KMS-11 (cell line): ENCODE measurements around the gene C1QTNF1.
A peak's percentile ranks its signal among the peaks of the same experiment; 100 is the strongest.

Experiments
- H2AFZ ChIP-seq: fragments of 200-600 bp; sonication (generic); 2 replicates; pipeline ENCODE4 v1.6.1; 2016; ENCODE audit warnings: antibody characterized with exemption, mixed run types, low read depth
- H3K27ac ChIP-seq: fragments of 200-600 bp; sonication (generic); 2 replicates; pipeline ENCODE4 v1.6.1; 2016; ENCODE audit warnings: mild to moderate bottlenecking, mixed run types
- H3K27me3 ChIP-seq: fragments of 200-600 bp; sonication (generic); 2 replicates; pipeline ENCODE4 v1.6.1; 2017; ENCODE audit warnings: mild to moderate bottlenecking, low read depth, mixed run types, moderate library complexity; ENCODE audit not compliant: insufficient read depth
- H3K36me3 ChIP-seq: fragments of 200-600 bp; sonication (generic); 2 replicates; pipeline ENCODE4 v1.6.1; 2017; ENCODE audit warnings: mild to moderate bottlenecking, mixed run types; ENCODE audit not compliant: insufficient read depth
- H3K4me1 ChIP-seq: fragments of 200-600 bp; sonication (generic); 2 replicates; pipeline ENCODE4 v1.6.1; 2016; ENCODE audit warnings: mild to moderate bottlenecking, low read depth, mixed run types; ENCODE audit not compliant: poor library complexity, severe bottlenecking
- H3K4me2 ChIP-seq: fragments of 200-600 bp; sonication (generic); 2 replicates; pipeline ENCODE4 v1.7.0; 2016; ENCODE audit warnings: mild to moderate bottlenecking, mixed run types
- H3K4me3 ChIP-seq: fragments of 200-600 bp; sonication (generic); IDR thresholded peaks from 2 replicates; pipeline ENCODE4 v1.6.1; 2017; ENCODE audit warnings: low read depth, low read length, mixed read lengths; ENCODE audit not compliant: insufficient read depth
- H3K79me2 ChIP-seq: fragments of 200-600 bp; sonication (generic); 2 replicates; pipeline ENCODE4 v1.6.1; 2016; ENCODE audit warnings: low read depth, mixed run types; ENCODE audit not compliant: insufficient read depth
- H3K9ac ChIP-seq: fragments of 200-600 bp; sonication (generic); 2 replicates; pipeline ENCODE4 v1.6.1; 2016; ENCODE audit warnings: mild to moderate bottlenecking, mixed run types
- H4K20me1 ChIP-seq: fragments of 200-600 bp; sonication (generic); 2 replicates; pipeline ENCODE4 v1.6.1; 2016; ENCODE audit warnings: mild to moderate bottlenecking, mixed run types; ENCODE audit not compliant: insufficient read depth
- TF ChIP-seq, protein P1 (sequence below): fragments of 200-600 bp; sonication (generic); conservative IDR thresholded peaks from 2 replicates; pipeline ENCODE4 v1.6.1; 2017; ENCODE audit warnings: low read depth, mild to moderate bottlenecking, antibody characterized with exemption, low read length, moderate library complexity, mixed read lengths

C1QTNF1 gene

DNA sequence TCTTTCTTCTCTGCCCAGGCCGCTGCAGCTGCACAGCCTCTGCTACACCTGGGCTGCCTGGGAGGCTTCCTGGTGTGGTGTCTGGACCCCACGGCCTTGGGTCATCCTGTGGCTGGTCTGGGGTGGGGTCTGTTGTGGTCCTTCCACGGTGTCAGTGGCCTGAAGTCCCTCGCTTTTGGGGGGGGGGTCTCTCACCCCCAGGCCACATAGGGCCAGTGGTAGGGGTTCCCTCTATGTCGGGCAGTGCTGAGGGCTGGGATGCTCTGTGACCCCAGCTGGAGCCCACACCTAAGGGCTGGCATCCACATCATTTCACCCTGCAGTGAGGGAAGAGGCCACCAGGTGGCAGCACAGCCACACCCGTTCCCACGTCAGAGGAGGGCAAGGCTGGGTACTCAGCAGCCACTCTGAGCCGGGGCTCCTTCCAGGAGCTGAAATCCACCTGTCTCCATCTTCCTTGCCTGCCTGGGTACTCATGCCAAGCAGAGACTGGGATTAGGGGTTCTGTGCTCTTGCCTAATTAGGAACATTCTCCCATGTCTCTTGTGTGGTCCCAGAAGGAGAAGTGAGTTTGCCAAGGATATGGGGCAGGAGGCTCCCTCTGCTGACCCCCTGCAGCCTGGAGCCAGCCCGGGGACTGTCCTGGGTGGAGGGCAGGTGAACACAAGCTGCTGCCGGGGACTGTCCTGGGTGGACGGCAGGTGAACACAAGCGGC, 63.6 kb downstream of the C1QTNF1 start:
- TF ChIP-seq, protein P1, sequence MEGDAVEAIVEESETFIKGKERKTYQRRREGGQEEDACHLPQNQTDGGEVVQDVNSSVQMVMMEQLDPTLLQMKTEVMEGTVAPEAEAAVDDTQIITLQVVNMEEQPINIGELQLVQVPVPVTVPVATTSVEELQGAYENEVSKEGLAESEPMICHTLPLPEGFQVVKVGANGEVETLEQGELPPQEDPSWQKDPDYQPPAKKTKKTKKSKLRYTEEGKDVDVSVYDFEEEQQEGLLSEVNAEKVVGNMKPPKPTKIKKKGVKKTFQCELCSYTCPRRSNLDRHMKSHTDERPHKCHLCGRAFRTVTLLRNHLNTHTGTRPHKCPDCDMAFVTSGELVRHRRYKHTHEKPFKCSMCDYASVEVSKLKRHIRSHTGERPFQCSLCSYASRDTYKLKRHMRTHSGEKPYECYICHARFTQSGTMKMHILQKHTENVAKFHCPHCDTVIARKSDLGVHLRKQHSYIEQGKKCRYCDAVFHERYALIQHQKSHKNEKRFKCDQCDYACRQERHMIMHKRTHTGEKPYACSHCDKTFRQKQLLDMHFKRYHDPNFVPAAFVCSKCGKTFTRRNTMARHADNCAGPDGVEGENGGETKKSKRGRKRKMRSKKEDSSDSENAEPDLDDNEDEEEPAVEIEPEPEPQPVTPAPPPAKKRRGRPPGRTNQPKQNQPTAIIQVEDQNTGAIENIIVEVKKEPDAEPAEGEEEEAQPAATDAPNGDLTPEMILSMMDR = peak; percentile 90
- H3K79me2 ChIP-seq = no peaks in the 10 kb centered on the region
- H3K4me3 ChIP-seq = no peak overlapping the region
- H2AFZ ChIP-seq = no peak overlapping the region
- no peaks in the 10 kb centered on the region for H4K20me1 ChIP-seq
- peaks cover 6% of the 10 kb centered on the region for H3K4me1 ChIP-seq
- H3K36me3 ChIP-seq = no peaks in the 10 kb centered on the region
- no peak overlapping the region for H3K4me2 ChIP-seq
- peaks cover 13% of the 10 kb centered on the region for H3K27me3 ChIP-seq
- no peak overlapping the region for H3K9ac ChIP-seq
- H3K27ac ChIP-seq = no peak overlapping the region

DNA sequence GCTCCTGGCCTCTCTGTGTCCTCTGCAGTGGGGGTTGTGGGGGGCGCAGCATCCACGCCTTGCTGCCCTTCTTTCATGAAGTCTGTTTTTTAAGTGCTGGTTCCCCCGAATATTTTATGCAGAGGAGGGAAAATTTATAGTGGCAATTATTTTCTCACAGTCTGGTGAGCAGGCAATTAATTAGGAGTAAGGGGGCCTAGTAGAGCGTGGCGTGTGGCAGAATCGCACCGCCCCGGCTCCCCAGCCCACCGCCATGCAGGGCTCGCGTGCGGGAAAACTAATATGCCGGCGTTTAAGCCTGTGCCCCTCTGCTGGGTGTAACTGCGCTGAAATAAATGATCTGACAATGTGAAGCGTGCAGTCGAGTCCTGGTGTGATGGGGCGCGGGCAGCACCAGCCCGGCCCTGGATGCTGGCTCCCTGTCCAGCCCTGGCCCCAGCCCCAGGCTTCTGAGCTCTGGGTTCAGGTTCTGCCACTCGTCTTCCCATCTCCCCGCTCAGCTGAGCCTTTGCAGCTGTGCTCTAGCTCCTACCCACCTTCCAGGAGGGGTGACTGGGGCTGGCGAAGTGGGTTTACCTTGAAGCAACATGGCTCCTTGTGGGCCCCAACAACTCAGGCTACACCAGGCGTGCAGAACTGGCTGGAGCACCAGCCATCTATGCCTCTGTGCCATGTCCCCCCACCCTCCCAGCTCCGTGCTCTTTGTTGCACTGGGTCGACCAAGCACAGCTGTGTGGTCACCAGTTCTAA, 64.5 kb downstream of the C1QTNF1 start:
- TF ChIP-seq, protein P1 = no peak
- Histone ChIP-seq H3K36me3 (no peaks in the 10 kb centered on the region), H3K4me2 (no peak overlapping the region), H3K27me3 (peaks cover 21% of the 10 kb centered on the region), H2AFZ (no peak overlapping the region), H4K20me1 (no peaks in the 10 kb centered on the region), H3K27ac (no peak overlapping the region), H3K4me3 (no peak overlapping the region), H3K4me1 (peaks cover 11% of the 10 kb centered on the region), H3K79me2 (no peaks in the 10 kb centered on the region), H3K9ac (no peak overlapping the region)

DNA sequence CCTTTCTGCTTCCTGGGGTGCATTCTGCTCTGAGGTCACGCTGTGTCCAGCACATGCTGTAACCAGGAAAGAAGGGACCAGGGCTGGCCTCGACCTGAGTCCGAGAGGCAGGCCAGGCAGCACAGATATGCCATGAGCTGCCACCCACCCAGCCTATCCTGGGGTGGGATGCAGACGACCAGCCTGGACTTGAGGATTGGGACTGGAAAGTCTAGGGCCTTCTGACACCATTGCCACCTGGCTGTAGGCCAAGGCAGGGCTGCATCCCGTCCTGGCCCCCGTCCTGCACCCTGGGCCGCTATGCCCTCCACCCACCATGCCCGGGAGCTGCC, 65.0 kb downstream of the C1QTNF1 start:
- no peak overlapping the region for H2AFZ ChIP-seq
- no peak overlapping the region for H3K27ac ChIP-seq
- no peak overlapping the region for H3K9ac ChIP-seq
- TF ChIP-seq, protein P1 = no peak
- no peaks in the 10 kb centered on the region for H3K36me3 ChIP-seq
- H3K4me3 ChIP-seq = no peak overlapping the region
- peaks cover 13% of the 10 kb centered on the region for H3K4me1 ChIP-seq
- H4K20me1 ChIP-seq = no peaks in the 10 kb centered on the region
- H3K79me2 ChIP-seq = no peaks in the 10 kb centered on the region
- H3K27me3 ChIP-seq = peaks cover 26% of the 10 kb centered on the region
- no peak overlapping the region for H3K4me2 ChIP-seq

DNA sequence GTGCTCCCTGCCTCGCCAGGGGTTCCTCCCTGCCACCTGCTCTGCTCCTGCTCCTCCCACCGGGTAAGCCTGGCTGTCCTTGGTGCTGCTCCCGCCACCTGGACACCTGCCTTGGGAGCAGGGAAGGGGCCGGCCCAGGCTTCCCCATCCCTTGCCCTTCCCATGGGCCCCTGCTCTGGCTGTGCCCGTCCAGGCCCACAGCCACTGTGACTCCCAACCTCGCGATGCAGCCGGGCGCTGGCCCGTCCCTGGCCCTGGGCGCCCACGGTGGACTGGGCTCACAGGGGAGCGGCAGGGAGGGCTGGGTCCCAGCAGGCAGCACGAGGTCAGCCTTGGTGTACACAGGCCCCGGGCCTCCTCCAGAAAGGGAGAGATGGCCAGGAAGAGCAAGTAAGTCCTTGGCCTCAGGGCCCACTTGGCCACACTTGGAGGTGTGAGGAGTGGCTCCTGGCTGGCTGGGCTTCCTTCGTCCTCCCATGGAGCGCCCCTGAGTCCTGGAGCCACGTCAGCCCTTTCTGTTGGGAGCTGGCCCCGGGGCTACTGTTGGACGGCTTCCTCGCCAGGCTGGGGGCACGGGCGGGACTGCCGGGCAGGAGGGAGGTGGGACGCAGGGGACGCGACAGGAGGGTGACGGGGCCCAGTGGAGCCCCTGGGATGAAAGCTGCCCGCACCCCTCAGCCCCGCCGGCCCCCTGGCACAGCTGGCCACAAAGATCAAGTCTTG, 65.9 kb downstream of the C1QTNF1 start:
- TF ChIP-seq, protein P1 = no peak

More for the DNA sequence above, 65.9 kb downstream of the C1QTNF1 start:
- H3K79me2 ChIP-seq = no peaks in the 10 kb centered on the region
- peaks cover 34% of the 10 kb centered on the region for H3K27me3 ChIP-seq
- H3K4me3 ChIP-seq = no peak overlapping the region
- H3K36me3 ChIP-seq = no peaks in the 10 kb centered on the region
- H3K4me2 ChIP-seq = no peak overlapping the region
- H2AFZ ChIP-seq = no peak overlapping the region
- peaks cover 13% of the 10 kb centered on the region for H3K4me1 ChIP-seq
- H3K9ac ChIP-seq = no peak overlapping the region
- no peak overlapping the region for H3K27ac ChIP-seq
- H4K20me1 ChIP-seq = no peaks in the 10 kb centered on the region
